HT1080 (cell line): ENCODE measurements around the gene PRDM5. TPM values are rescaled to one million over a fixed set of nuclear protein-coding genes. Genes with fewer than 3 reads are reported as not detected.
"Not testable (repeated sequence)": the region's sequence is repeated elsewhere in the genome, so short reads cannot be mapped to it uniquely, and the experiment has no call there.

Source experiments
- DNase-seq: peaks from one replicate; pipeline ENCODE4 v3.0.0-alpha.2; 2015; ENCODE audit warnings: low read depth
- total RNA-seq: library from RNA; depleted of rRNA; stranded (reverse); fragments of >200 nt; shearing (Covaris generic); gene quantifications from 2 replicates; pipeline ENCODE4 v1.2.3, GENCODE V29; 2014

The PRDM5 gene
- total RNA-seq, 1 experiment from 2014 or later, result 0.63 TPM

DNA sequence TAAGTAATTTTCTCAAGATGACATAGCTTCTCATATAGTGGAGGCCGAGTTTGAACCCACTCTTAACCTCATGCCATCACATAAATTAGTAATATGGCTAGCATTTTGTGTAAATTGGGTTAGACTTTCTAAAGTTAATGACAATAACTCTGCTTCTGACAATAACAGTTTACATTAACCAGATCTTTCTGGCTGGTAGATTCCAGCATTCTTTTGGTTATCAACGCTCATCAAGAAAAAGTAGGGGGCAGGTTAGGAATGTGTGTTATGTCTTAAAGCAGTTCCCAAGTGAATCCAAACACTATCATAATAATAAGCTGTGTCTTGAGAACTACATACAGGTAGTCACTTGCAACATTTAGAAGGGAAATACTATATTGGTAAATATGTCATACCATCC is 162.5 kb downstream of the PRDM5 start:
- DNase-seq, result no peak

DNA sequence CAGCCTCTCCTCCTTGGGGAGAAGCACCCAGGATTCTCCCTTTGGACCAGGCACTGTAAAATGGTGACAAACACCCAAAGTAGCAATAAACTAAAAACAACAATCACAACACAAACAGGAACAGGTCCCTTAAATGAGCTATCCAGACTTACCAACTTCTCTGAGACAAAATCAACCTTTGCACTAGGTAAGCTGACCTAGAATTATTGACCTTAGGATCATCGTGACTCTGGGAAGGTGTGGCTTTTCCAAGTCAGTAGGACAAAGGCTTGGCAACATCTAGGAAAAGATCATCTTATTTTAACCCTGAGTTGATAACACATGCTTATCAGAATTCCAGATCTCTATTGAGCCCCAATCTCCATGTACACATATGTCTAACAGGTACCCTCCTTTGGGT is 166.7 kb downstream of the PRDM5 start:
- no peak for DNase-seq

DNA sequence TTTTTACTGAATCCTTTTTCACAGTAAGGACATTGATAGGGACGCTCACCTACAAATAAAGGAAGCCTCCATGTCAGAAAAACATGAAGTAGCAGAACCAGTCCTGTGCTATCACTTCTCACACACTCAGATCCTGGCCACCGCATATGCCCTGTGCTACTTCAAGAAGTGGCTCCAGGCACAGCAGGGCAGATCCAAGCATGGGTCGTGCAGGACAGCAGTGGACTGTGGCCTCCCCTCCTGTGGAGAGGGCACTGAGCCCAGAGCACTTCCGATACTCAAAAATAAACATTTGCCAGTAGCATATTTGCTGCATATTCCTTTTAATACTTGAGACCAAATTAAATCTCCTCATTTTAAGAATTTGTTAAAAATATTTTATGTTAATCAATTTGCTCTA is 167.9 kb downstream of the PRDM5 start:
- no peak for DNase-seq

DNA sequence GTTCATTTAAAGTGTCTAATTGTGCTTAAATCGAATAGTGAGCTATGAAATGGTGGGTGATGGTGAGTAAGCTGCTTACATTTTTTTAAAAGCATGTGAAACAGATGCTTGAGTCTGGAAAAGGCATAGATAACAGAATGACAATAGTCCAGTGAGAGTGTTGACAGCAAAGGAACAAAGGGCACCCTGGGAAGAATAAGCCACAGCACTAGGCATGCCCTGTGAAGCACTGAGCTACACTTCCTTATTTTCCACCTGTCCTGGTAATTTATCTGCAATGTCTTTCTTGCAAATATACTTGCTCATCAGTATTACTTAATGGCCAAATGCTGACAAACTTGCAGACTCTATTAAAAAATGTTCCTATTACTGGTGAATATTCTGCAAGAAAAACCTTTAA is 168.7 kb downstream of the PRDM5 start:
- no peak for DNase-seq

DNA sequence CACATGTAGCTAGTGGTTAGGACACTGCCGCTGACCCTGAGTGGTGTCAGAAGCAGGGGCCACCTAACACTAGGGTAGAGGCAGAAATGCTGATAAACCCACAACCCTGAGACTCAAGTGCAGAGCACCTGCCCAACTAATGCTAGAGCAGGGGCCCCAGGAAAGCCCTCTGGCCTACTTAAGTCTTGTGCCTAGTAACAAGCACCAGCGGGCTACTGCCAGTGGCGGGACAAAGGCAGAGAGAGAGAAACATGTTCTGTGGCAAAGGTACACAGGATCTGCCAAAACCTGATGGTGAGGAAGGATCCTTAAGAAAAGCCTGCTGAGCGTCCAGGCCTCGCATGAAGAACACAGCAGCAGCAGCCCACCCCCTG is 172.4 kb downstream of the PRDM5 start:
- no peak for DNase-seq

DNA sequence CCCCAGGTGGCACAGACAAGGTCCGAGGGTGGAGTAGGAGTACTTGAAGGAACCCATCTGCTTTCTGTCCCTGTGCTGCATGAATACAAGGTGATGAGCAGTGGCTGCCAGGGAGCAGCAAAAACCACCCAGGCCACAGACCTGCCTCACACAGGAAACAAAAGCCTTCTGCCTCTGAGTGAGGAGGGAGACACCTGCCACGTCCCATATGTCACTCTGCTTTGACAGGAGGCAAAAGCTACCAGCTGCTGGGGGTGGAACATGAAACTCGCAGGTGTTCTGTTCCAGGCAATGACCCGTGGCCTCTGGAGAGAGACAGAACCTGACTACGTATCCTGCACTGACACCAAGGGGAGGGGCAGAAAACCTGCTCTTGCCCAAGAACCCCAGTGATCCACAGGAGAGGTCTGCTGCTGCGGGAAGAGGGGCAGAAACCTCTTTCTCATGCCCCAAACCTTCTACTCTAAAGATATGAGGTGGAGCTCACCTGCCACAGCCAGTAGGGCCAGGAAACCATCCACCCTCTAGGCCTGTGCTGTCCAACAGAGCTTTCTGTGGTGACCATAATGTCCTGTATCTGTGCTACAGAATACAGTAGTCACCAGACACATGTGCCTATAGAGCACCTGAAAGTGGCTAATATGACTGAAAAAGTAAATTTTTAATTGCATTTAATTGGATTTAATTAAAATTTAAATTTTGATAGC is 172.9 kb downstream of the PRDM5 start:
- DNase-seq, result no peak

DNA sequence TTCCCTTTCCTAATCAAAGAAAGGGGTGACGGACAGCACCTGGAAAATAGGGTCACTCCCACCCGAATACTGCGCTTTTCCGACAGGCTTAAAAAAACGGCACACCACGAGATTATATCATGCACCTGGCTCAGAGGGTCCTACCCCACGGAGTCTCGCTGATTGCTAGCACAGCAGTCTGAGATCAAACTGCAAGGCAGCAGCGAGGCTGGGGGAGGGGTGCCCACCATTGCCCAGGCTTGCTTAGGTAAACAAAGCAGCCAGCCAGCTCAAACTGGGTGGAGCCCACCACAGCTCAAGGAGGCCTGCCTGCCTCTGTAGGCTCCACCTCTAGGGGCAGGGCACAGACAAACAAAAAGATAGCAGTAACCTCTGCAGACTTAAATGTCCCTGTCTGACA is 180.9 kb downstream of the PRDM5 start:
- DNase-seq, result not testable (repeated sequence)

DNA sequence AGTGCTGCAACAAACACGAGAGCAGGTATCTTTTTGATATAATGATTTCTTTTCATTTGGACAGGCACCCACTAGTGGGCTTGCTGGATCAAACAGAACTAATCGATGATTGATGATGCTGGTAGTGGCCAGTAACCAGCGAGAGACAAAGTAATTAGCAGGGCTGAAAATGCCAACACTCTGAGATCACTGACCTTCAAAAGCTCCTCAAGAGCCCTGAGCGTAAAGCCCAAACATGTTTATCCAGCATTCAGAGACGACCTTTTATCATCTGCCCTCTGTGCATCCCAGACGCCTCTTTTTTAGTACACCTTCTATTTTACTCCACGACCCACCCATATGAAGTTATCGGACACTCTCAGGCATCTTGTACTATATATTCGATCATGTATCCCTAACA is 186.2 kb downstream of the PRDM5 start:
- DNase-seq, result no peak

DNA sequence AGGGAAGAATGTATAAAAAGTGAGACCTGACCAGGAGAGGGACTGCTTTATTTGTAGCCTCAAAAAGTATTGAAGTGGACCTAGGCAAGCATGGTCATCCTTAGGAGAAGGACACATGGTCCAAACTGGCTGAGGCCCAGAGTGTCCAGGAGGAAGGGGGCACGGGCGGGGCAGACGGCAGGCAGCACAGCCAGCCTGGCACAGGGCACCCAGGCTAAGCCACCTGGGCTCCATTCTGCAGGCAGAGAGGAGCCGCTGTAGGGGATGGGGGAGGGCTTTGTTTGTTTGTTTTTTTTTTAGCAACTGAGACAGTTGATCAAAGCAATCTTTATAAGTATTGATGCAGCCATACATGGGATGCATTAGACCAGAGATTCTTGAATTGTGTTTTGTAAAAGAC is 188.6 kb downstream of the PRDM5 start:
- DNase-seq, result no peak

DNA sequence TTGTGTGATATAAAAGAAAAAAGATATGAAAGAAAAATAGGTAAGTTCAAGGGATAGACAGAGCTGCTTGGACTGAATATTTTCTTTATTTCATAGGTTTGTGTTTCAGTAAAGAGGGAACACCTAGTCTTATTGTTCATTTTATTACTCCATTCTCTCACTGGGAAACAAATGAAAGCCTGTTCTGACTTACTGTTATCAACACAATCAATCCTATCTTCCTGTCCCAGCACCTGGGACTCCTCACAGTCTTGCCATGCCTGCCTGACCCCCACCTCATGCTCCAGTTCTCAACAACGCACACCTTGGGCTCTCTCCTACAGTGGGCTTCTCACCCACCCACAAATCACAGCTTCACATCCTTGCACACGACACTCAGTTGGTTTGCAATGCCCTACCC is 189.5 kb downstream of the PRDM5 start:
- DNase-seq, result no peak

DNA sequence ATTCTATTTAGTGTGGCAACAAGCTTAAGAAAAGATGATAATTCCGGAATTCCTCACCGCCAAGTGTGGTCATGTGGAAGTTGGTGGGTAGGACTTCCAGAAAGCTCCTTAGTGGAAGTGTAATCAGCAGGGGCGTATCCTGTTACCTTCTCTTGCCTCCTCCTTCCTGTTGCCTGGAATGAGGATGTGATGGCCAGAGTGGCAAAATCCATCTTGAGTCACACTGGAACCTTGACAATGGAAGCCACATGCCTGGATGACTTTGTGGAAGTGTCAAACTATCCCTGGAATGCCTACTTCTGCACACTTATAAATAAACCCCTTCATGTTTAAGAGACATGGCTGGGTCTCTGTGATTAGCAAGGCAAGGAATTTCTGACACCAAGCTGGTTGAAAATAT is 191.0 kb downstream of the PRDM5 start:
- peak; percentile 43 for DNase-seq

DNA sequence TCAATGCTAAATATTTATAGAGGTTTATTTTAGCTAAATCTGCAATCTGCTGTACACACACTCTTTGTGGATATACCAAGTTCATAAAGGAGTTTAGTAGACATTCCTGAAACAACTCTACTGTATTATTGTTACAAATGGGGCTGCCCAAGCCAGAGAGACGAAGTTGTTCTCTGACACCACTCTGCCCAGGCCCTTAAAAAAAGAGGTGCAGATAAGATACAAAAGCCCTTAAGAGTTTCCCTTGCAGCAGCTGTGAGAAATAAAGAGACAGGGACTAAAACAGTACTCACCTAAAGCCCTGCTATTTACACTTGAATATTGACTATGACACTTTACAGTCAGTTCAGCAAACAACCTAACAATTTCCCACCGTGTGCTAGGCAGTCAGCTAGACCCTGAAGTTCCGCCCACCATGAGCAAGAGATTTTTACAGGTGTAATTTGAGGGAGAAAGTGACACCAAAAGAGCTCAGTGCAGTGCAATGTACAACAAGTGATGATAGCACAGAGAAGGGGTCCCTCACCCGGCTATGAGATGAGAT is 191.7 kb downstream of the PRDM5 start:
- no peak for DNase-seq

DNA sequence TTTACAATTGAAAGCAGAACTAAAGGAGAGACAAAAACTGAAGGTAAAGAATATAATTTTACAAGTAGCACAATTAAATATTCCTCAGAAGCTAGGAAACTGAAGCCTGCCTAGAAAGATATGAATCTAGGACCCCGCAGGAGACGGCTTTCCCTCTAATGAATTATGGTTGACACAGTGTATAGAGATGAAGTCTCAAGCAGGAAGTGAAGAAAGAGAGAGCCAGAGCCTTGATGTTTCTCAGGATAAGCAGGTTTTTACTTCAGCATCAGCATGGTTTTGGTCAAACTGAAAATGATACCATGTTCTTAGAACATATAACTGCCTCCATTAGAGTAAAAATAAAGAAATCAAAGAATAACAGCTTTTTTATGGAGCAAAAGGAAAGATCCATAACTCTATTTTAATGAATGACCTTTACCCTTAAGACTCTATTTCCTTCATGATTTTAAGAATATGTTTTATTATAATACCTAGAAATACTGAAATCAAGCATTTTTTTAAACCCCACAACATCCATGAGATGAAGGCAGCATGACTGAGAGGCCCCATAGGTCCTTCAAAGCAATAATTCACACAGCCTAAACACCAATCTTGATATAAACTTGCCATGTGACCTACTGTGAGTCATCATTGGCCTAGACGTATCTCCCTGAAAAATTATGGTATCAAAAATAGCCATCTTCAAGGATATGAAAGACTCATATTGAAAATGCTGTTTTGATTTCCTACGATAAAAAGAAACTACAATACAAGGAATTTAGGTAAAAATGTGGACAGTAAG is 193.4 kb downstream of the PRDM5 start:
- DNase-seq, result no peak

DNA sequence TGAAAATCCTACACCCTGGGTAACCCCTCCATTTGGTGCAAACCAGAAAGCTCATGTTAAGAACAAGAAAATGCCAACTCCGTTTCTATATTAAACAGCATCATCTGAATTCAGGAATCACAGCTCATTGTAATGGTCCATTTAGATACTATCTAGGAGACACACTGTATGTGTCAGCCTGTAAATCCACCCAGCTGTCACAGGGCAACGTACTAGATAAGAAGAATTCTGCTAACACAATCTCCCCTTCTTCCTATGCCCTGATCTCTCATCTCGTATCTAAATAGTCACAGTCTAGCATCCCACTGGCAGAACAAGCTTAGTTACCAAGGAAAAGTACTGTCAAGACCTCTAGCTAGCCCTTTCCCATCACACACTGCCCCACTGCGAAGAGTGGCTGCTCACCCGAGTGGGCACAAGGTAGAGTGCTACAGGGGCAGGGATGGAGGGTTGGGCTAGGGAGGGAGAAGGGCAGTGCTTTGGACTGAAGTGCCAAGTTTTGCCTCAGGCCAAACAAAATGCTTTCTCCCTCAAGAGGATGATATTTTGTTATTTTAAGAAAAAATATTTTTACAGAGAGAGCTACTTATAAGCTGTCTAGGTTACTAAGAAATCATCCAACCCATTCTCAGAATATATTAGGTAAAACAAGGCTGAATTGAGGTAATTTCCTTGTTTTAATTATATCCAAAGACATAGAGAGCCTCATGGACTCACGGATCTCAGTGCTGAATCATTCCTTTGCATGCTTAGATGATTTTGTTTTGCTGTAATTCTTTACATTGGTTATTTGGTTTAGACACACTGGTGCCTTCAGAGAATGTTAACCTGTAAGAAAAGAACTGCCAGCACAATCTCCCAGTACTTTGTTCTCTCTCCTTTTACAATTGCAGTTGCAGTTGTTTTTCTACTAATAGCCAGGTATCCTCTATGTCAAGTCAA is 196.6 kb downstream of the PRDM5 start:
- DNase-seq, result no peak

DNA sequence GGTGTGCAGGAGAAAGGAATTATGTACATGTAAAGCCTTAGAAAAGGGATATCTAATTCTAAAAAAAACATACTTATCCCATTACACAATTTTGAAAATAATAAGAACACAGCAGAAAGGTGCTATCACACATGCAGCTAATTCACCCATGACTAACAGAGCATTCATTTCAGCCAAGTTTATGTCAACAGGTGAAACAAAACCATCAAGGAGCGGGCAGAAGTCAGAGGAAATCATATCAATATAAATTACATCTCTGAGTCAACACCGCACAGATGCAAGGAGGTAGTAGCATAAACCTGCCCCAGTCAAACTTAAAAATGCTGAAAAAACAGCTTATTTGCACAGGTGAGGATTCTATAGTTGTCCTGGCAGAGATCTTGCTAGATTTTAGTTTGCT is 197.9 kb downstream of the PRDM5 start:
- no peak for DNase-seq

DNA sequence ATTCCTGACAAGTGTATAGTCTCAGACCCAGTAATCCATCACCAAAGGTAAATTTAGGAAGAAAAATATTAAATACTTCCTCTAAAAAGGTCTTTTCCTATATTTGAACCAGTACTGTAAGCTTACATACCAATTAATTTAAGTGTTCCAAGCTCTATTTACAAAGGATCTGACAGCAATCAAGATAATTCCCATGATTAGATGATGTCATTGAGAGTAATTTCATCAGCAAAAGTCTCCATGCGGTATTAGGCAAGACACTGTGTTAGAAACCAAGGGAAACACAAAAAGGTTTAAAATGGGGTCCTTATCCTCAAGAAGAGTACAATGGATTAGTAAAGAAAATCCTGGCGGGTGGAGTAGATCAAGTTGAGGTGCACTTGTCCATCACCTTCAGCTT is 198.5 kb downstream of the PRDM5 start:
- DNase-seq, result no peak

DNA sequence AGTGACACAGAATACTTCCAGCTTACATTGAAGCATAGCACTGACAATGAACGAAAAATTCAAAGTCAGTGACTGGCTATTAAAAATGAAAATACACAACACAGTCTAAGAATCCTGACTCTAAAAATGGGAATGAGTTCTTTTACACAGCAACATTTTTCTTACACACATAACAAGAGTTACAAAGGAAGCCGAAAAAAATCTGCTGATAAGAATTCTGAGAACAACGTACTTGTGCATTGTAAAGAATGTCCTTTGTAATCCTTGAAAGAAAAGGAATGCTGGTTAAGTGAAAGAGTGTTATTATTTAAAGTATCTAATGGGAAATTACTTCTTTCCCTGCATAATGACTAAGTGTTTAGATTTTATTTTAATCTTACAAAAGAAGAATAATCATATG is 199.4 kb downstream of the PRDM5 start:
- no peak for DNase-seq

DNA sequence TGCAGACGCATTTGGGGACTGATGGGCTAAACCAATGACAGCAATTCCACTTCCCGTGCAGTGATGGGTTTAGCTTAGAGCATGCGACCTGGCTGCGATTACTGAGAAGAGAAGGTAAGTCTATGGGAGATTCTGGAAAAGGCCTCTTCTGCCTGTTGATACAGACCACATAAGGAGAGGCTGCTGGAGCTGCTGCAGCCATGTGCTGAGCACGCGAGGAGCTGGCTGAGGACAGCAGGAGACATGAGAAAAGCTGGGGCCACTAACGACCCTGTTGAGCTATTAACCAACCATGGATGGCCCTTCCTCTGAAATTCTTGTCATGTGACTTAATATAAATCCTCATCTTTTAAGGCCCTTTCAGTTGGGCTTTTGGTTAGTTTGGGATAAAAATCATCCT is 199.9 kb downstream of the PRDM5 start:
- DNase-seq, result no peak

DNA sequence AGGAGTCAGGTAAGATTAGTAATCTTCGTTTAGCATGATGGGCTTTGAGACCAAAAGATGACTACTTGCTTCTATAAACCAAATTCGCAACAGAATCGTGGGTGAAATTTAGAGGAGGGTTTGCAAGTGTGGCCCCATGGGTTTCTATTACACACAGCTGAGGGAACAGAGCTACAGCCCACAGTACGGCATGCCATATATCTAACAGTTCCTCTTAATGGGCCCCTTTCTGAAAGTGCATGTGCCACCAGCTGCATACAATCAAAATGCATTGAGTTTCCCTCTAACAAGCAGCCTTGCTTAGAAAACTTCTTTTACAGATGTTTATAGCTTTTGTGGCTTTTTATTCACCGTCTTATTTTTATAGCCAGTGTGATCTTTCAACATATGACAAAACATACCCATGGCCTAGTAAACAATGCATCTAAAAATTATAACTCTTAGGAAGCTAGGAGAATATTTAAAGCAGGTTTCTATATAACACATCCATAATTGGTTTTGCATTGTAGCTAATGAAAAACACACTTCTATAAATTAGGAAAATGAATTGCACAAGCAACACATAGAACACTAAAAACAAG is 202.1 kb downstream of the PRDM5 start:
- no peak for DNase-seq

DNA sequence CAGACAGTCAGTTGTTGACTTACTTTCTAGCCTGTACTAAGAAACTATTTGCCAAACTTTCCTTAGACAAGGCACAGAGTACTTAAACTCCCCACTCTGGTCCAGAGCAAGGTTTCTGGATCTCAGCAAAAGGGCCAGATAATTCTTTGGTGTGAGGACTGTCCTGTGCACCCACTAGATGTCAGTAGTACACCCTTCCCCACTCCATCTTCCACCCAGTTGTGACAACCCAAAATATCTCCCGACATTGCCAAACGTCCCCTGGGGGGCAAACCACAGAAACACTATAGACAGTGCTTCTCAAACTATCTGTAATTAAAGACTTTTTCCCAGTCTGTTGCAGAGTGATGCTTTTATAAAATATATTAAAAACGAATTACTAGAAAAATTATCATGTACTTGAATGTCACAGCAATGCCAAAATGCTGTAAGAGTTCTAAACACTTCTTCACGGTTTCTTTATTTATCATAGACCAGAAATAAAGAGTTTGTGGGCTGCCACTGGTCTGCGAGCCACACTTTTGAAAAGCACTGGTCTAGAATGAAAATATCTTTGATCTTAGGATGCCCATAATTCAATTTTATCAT is 203.5 kb downstream of the PRDM5 start:
- peak; percentile 43 for DNase-seq

DNA sequence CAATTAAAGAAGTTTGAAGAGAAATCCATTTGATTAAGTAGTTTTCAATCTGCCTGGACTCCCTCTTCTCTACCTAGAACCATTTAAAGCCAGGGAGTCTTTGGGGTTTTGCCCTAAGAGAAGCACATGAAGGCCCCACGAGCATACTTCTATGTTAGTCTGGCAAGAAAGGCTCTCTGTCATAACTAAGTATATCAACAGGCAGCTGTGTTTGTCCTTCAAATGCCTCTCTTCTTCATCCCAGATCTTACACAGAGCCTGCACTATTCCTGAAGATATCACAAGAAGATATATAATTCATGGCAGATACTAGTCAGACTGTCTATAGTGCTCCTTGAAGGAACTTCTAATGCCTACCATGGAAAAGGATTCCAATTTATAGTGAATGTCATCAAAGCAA is 206.2 kb downstream of the PRDM5 start:
- DNase-seq, result no peak
